Cardiac muscle cell (in vitro differentiated cells and primary cell): ENCODE measurements around the gene GRK4. TPM values are rescaled to one million over a fixed set of nuclear protein-coding genes. Genes with fewer than 3 reads are reported as not detected.

Source experiments
- DNase-seq, 2 donors: peaks; one replicate each; pipeline versions ENCODE4 v3.0.0 to v3.0.0-alpha.2; 2010 to 2017; ENCODE audit warnings: low read depth in 1 of 2, low spot score in 1 of 2
- H3K27ac ChIP-seq: fragments of 200-600 bp; sonication (generic); 2 replicates; pipeline ENCODE4 v1.5.1; 2016
- H3K27me3 ChIP-seq: fragments of 200-600 bp; sonication (generic); 2 replicates; pipeline ENCODE4 v1.6.0; 2016; ENCODE audit warnings: control low read depth
- H3K36me3 ChIP-seq: fragments of 200-600 bp; sonication (generic); 2 replicates; pipeline ENCODE4 v1.5.1; 2016; ENCODE audit warnings: control low read depth
- H3K4me1 ChIP-seq: fragments of 200-600 bp; sonication (generic); 2 replicates; pipeline ENCODE4 v1.8.1; 2017; ENCODE audit warnings: low read depth, mild to moderate bottlenecking, mixed run types
- H3K4me3 ChIP-seq: fragments of 200-600 bp; sonication (generic); 2 replicates; pipeline ENCODE4 v1.5.1; 2016; ENCODE audit warnings: mild to moderate bottlenecking
- H3K9me3 ChIP-seq: fragments of 200-600 bp; sonication (generic); 2 replicates; pipeline ENCODE4 v1.5.1; 2017; ENCODE audit warnings: low read depth, mild to moderate bottlenecking, control low read depth
- CTCF ChIP-seq: IDR thresholded peaks from 2 replicates; pipeline ENCODE4 v1.5.1; 2012; ENCODE audit warnings: low read depth, mild to moderate bottlenecking, low read length
- polyA plus RNA-seq: library from polyadenylated mRNA; unstranded; fragments of >200 nt; fragmentation: Nextera tagmentation; extraction: Ambion mirVana; gene quantifications from 2 replicates; pipeline ENCODE4 v1.2.1, GENCODE V29; 2016
- total RNA-seq: library from RNA; depleted of rRNA; stranded (reverse); fragments of >200 nt; gene quantifications from 2 replicates; pipeline ENCODE4 v1.2.3, GENCODE V29; 2016

GRK4 gene
- total and polyA plus RNA-seq, 2 experiments from 2014 or later, result 10.0 to 12.8 TPM

DNA sequence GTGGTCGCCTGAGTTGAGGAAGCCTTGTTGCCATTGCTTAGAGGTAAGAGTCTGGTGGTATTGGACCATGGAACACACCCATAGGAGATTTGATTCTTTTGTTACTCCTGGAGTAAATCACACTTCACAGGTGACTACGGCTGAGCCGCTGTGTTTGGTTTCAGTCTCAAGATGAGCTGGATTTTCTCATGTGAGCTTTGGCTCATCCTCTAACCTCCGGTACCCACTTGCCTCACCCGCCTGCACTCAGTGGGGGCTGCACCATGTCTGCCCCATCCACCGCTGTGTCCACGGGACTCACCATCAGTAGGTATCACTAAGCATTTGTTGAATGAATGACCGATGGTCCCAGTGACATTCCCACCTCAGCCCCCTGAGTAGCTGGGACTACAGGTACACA lies 58.3 kb downstream of the GRK4 start:
- H3K27me3 ChIP-seq, result no peaks in the 10 kb centered on the region
- no peak overlapping the region for H3K4me3 ChIP-seq
- DNase-seq, result no peak
- H3K9me3 ChIP-seq, result no peaks in the 10 kb centered on the region
- H3K27ac ChIP-seq, result no peak overlapping the region
- TF ChIP-seq CTCF, result no peak
- no peaks in the 10 kb centered on the region for H3K36me3 ChIP-seq
- H3K4me1 ChIP-seq, result no peaks in the 10 kb centered on the region

- Histone ChIP-seq H3K27ac (no peak overlapping the region), H3K27me3 (no peaks in the 10 kb centered on the region), H3K4me3 (no peak overlapping the region), H3K4me1 (no peaks in the 10 kb centered on the region), H3K9me3 (no peaks in the 10 kb centered on the region), H3K36me3 (no peaks in the 10 kb centered on the region)
- no peak for DNase-seq
- no peak for TF ChIP-seq CTCF
Measured at GRCh38 chr4:3022112-3022511, 58.7 kb downstream of the GRK4 start.

DNA sequence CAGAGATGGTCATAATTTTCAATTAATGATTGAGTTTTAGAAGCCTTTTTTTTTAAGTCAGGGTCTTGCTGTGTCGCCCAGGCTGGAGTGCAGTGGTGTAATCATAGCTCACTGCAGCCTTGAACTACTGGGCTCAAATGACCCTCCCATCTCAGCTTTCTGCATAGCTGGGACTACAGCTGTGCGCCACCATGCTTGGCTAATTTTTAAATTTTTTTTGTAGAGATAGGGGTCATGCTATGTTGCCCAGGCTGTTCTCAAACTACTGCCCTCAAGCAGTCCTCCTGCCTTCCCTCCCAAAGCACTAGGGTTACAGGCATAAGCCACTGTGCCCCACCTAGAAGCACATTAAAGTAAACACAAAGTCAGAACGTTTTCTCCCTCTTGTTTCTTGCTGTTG lies 59.3 kb downstream of the GRK4 start:
- no peaks in the 10 kb centered on the region for H3K9me3 ChIP-seq
- no peaks in the 10 kb centered on the region for H3K36me3 ChIP-seq
- no peak for TF ChIP-seq CTCF
- DNase-seq, result no peak
- no peak overlapping the region for H3K4me3 ChIP-seq
- no peaks in the 10 kb centered on the region for H3K4me1 ChIP-seq
- no peaks in the 10 kb centered on the region for H3K27me3 ChIP-seq
- H3K27ac ChIP-seq, result no peak overlapping the region

DNA sequence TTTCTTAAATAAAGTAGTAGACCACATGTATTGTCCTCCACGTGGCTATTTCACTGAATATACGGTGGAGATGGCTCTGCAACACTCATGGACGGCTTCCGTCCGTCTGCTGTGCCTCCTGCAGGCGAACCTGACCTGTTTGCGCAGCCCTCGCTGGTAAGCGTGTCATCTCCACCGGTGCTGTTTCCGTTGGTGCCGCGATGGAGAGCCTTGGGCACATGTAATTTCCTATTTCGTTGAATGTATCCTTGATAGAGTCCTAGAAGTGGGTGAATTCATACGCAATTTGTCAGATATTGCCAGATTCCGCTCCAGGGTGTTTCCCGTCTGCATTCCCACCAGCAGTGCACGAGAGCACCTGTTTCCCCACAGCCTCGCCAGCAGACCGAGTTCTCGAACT lies 62.5 kb downstream of the GRK4 start:
- Histone ChIP-seq H3K4me3 (no peak overlapping the region), H3K9me3 (no peaks in the 10 kb centered on the region), H3K27ac (no peak overlapping the region), H3K4me1 (no peaks in the 10 kb centered on the region), H3K27me3 (no peaks in the 10 kb centered on the region), H3K36me3 (no peaks in the 10 kb centered on the region)
- no peak for TF ChIP-seq CTCF
- DNase-seq, result no peak

DNA sequence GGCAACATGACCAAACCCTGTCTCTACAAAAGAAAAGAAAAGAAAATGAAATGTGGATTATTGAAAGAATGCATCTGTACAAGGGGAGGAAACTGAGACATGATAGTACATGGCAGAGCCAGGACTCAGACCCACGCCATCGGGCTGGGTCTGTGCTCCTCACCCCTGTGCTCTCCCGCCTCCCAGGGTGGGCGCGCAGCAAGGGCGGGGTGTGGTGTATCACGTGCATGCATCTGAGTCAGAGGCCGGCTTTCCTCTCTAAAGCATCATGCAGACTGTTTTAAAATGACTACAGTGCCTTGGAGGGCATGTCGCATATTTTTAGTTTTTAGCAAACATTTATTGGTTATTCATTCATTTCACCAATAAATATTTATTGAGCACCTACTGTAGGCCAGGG lies 63.2 kb downstream of the GRK4 start:
- H3K27ac ChIP-seq, result no peak overlapping the region
- H3K27me3 ChIP-seq, result no peaks in the 10 kb centered on the region
- H3K9me3 ChIP-seq, result no peaks in the 10 kb centered on the region
- TF ChIP-seq CTCF, result no peak
- H3K4me1 ChIP-seq, result no peaks in the 10 kb centered on the region
- no peak overlapping the region for H3K4me3 ChIP-seq
- no peaks in the 10 kb centered on the region for H3K36me3 ChIP-seq
- no peak for DNase-seq

DNA sequence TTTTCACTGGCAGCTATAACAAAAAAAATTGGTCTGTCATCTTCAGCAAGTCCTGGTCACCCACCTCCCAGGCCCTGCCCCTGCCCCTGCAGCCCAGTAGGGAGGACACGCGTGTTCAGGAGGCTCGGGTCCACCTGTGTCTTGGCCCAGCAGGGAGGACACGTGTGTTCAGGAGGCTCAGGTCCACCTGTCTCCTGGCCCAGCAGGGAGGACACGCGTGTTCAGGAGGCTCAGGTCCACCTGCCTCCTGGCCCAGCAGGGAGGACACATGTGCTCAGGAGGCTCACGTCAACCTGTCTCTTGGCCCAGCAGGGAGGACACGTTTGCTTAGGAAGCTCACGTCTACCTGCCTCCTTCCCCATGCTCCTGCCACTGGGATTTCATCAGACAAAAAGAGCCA lies 66.1 kb downstream of the GRK4 start:
- Histone ChIP-seq H3K4me3 (no peak overlapping the region), H3K9me3 (no peaks in the 10 kb centered on the region), H3K36me3 (no peaks in the 10 kb centered on the region), H3K4me1 (no peaks in the 10 kb centered on the region), H3K27me3 (no peaks in the 10 kb centered on the region), H3K27ac (no peak overlapping the region)
- DNase-seq, result no peak
- no peak for TF ChIP-seq CTCF
